Airway epithelial cell (primary cell): ENCODE data around the gene PRKCH. TPM values are rescaled to one million over a fixed set of nuclear protein-coding genes. Genes with fewer than 3 reads are reported as not detected.

Source experiments
- total RNA-seq: library from RNA; depleted of rRNA; stranded (reverse); fragments of >200 nt; gene quantifications from 2 replicates; pipeline ENCODE4 v1.2.3, GENCODE V29; 2015

PRKCH gene
- total RNA-seq = 39.2 and 77.3 TPM in 2 replicates

GRCh38 chr14:61321385-61322010 is at the start of gene PRKCH:
PRKCH (plus strand) TSS chr14:61321579; CDS start chr14:61322102, 523 bp downstream.

GRCh38 chr14:61281186-61281947 is 40.0 kb upstream of the PRKCH start, which contains the start of gene TMEM30B:
TMEM30B (minus strand) TSS chr14:61281338; CDS start chr14:61281147, 191 bp downstream.

Other genes starting within 250 kb of the PRKCH start
- 24.6 and 40.1 TPM in 2 replicates for gene TMEM30B, start 40.2 kb upstream of the PRKCH start, total RNA-seq